Spleen (tissue), 7 donors: ENCODE results near the gene FXR1.

Experiments
- CTCF ChIP-seq, 11 experiments: fragments of 200-600 bp in 7 of 11; fragments of 450-650 bp in 4 of 11; sonication (generic) in 4 of 11; IDR thresholded peaks in 8 of 11; conservative IDR thresholded peaks in 3 of 11; 1 replicate in 7 of 11; 2 replicates in 4 of 11; pipeline versions ENCODE4 v1.4.0 to v1.8.0; 2016 to 2021; ENCODE audit warnings: antibody characterized with exemption in 11 of 11, inconsistent platforms in 4 of 11, mild to moderate bottlenecking in 1 of 11
- POLR2A ChIP-seq, 3 donors: fragments of 450-650 bp; IDR thresholded peaks; one replicate each; pipeline ENCODE4 v1.5.1; 2017; ENCODE audit warnings: antibody characterized with exemption in 3 of 3, mild to moderate bottlenecking in 1 of 3
- POLR2AphosphoS5 ChIP-seq, 3 donors: sonication (generic); formaldehyde crosslinking; IDR thresholded peaks; one replicate each; pipeline ENCODE4 v1.5.1; 2017; ENCODE audit warnings: antibody characterized with exemption in 3 of 3
- donor health status: DM: no; HTN: no; CAD: no; lungs with moderate emphysema.
- donor health status: DM: no; HTN: no; CAD: no.
- donor health status: DM: no; HTN: no; CAD: no.

GRCh38 chr3:180913581-180914404, 1.3 kb downstream of the FXR1 start:
- no peak for TF ChIP-seq CTCF (IDR thresholded peaks at IDR 0.05 in 8 of 11, conservative IDR thresholded peaks at IDR 0.05 in 3 of 11)
- TF ChIP-seq POLR2A (IDR thresholded peaks at IDR 0.05), result no peak
- no peak for TF ChIP-seq POLR2AphosphoS5 (IDR thresholded peaks at IDR 0.05)
